Measurements from ENCODE around the gene PAPPA2.

DNA sequence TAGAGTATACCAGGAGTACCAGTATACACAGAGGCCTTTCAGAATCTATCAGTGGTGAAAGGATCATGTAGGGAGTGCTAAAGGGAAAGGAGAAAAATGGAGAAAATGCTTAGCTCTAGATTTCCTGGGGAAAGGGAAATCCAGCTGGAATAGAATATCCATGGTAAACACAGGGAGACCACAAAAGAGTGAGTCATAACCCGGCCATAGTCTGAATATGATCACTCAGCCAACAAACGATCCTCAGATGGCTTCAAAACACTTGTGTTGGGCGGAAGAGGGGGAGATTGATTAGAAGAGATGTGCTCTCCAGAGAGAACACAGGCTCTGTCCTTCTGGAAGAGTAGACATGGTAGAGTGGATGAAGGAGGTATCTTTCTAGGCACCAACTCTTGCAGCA is 180.6 kb downstream of the PAPPA2 start:
- TF ChIP-seq, protein P1, sequence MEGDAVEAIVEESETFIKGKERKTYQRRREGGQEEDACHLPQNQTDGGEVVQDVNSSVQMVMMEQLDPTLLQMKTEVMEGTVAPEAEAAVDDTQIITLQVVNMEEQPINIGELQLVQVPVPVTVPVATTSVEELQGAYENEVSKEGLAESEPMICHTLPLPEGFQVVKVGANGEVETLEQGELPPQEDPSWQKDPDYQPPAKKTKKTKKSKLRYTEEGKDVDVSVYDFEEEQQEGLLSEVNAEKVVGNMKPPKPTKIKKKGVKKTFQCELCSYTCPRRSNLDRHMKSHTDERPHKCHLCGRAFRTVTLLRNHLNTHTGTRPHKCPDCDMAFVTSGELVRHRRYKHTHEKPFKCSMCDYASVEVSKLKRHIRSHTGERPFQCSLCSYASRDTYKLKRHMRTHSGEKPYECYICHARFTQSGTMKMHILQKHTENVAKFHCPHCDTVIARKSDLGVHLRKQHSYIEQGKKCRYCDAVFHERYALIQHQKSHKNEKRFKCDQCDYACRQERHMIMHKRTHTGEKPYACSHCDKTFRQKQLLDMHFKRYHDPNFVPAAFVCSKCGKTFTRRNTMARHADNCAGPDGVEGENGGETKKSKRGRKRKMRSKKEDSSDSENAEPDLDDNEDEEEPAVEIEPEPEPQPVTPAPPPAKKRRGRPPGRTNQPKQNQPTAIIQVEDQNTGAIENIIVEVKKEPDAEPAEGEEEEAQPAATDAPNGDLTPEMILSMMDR (IDR thresholded peaks at IDR 0.05), result no peak
- no peak for TF ChIP-seq POLR2A (IDR thresholded peaks at IDR 0.05)

All from lower leg skin (tissue), 3 donors.